KMS-11 (cell line): ENCODE results near the gene CCDC188.

Experiments used
- H2AFZ ChIP-seq: fragments of 200-600 bp; sonication (generic); 2 replicates; pipeline ENCODE4 v1.6.1; 2016; ENCODE audit warnings: antibody characterized with exemption, mixed run types, low read depth
- H3K27ac ChIP-seq: fragments of 200-600 bp; sonication (generic); 2 replicates; pipeline ENCODE4 v1.6.1; 2016; ENCODE audit warnings: mild to moderate bottlenecking, mixed run types
- H3K27me3 ChIP-seq: fragments of 200-600 bp; sonication (generic); 2 replicates; pipeline ENCODE4 v1.6.1; 2017; ENCODE audit warnings: mild to moderate bottlenecking, low read depth, mixed run types, moderate library complexity; ENCODE audit not compliant: insufficient read depth
- H3K36me3 ChIP-seq: fragments of 200-600 bp; sonication (generic); 2 replicates; pipeline ENCODE4 v1.6.1; 2017; ENCODE audit warnings: mild to moderate bottlenecking, mixed run types; ENCODE audit not compliant: insufficient read depth
- H3K4me1 ChIP-seq: fragments of 200-600 bp; sonication (generic); 2 replicates; pipeline ENCODE4 v1.6.1; 2016; ENCODE audit warnings: mild to moderate bottlenecking, low read depth, mixed run types; ENCODE audit not compliant: poor library complexity, severe bottlenecking
- H3K4me2 ChIP-seq: fragments of 200-600 bp; sonication (generic); 2 replicates; pipeline ENCODE4 v1.7.0; 2016; ENCODE audit warnings: mild to moderate bottlenecking, mixed run types
- H3K4me3 ChIP-seq: fragments of 200-600 bp; sonication (generic); IDR thresholded peaks from 2 replicates; pipeline ENCODE4 v1.6.1; 2017; ENCODE audit warnings: low read depth, low read length, mixed read lengths; ENCODE audit not compliant: insufficient read depth
- H3K79me2 ChIP-seq: fragments of 200-600 bp; sonication (generic); 2 replicates; pipeline ENCODE4 v1.6.1; 2016; ENCODE audit warnings: low read depth, mixed run types; ENCODE audit not compliant: insufficient read depth
- H3K9ac ChIP-seq: fragments of 200-600 bp; sonication (generic); 2 replicates; pipeline ENCODE4 v1.6.1; 2016; ENCODE audit warnings: mild to moderate bottlenecking, mixed run types
- H4K20me1 ChIP-seq: fragments of 200-600 bp; sonication (generic); 2 replicates; pipeline ENCODE4 v1.6.1; 2016; ENCODE audit warnings: mild to moderate bottlenecking, mixed run types; ENCODE audit not compliant: insufficient read depth
- CTCF ChIP-seq: fragments of 200-600 bp; sonication (generic); conservative IDR thresholded peaks from 2 replicates; pipeline ENCODE4 v1.6.1; 2017; ENCODE audit warnings: low read depth, mild to moderate bottlenecking, antibody characterized with exemption, low read length, moderate library complexity, mixed read lengths

CCDC188 gene

GRCh38 chr22:20143883-20144665 is 6.8 kb downstream of the CCDC188 start:
- H4K20me1 ChIP-seq = no peaks in the 10 kb centered on the region
- no peak overlapping the region for H3K4me3 ChIP-seq
- H3K27ac ChIP-seq = no peak overlapping the region
- H3K36me3 ChIP-seq = no peaks in the 10 kb centered on the region
- no peaks in the 10 kb centered on the region for H3K27me3 ChIP-seq
- no peaks in the 10 kb centered on the region for H3K4me1 ChIP-seq
- no peak for TF ChIP-seq CTCF
- no peak overlapping the region for H3K4me2 ChIP-seq
- no peak overlapping the region for H3K9ac ChIP-seq
- H3K79me2 ChIP-seq = no peaks in the 10 kb centered on the region
- no peak overlapping the region for H2AFZ ChIP-seq

GRCh38 chr22:20142711-20143621 is 7.9 kb downstream of the CCDC188 start:
- H3K4me3 ChIP-seq = no peak overlapping the region
- H3K27ac ChIP-seq = no peak overlapping the region
- no peaks in the 10 kb centered on the region for H3K4me1 ChIP-seq
- H4K20me1 ChIP-seq = no peaks in the 10 kb centered on the region
- H3K9ac ChIP-seq = no peak overlapping the region
- H2AFZ ChIP-seq = no peak overlapping the region
- no peak overlapping the region for H3K4me2 ChIP-seq
- no peak for TF ChIP-seq CTCF
- no peaks in the 10 kb centered on the region for H3K79me2 ChIP-seq
- H3K36me3 ChIP-seq = no peaks in the 10 kb centered on the region
- no peaks in the 10 kb centered on the region for H3K27me3 ChIP-seq

GRCh38 chr22:20141186-20142077 is 9.4 kb downstream of the CCDC188 start:
- H3K79me2 ChIP-seq = no peaks in the 10 kb centered on the region
- no peak overlapping the region for H2AFZ ChIP-seq
- no peaks in the 10 kb centered on the region for H3K27me3 ChIP-seq
- no peaks in the 10 kb centered on the region for H4K20me1 ChIP-seq
- H3K4me2 ChIP-seq = no peak overlapping the region
- H3K4me3 ChIP-seq = no peak overlapping the region
- TF ChIP-seq CTCF = no peak
- H3K36me3 ChIP-seq = no peaks in the 10 kb centered on the region
- no peak overlapping the region for H3K27ac ChIP-seq
- H3K4me1 ChIP-seq = no peaks in the 10 kb centered on the region
- H3K9ac ChIP-seq = no peak overlapping the region

- Histone ChIP-seq H3K36me3 (no peaks in the 10 kb centered on the region), H2AFZ (no peak overlapping the region), H3K27me3 (no peaks in the 10 kb centered on the region), H4K20me1 (no peaks in the 10 kb centered on the region), H3K9ac (no peak overlapping the region), H3K4me1 (no peaks in the 10 kb centered on the region), H3K4me3 (no peak overlapping the region), H3K4me2 (no peak overlapping the region), H3K27ac (no peak overlapping the region), H3K79me2 (no peaks in the 10 kb centered on the region)
- no peak for TF ChIP-seq CTCF
These were observed 10.3 kb downstream of the CCDC188 start for GRCh38 chr22:20140521-20140964.
